GM10248 (cell line): ENCODE data around the gene FER.

Experiments used
- CTCF ChIA-PET: fragments of 300-600 bp; sonication (Branson Sonifier 250); formaldehyde crosslinking; extraction: SDS; loops from one replicate; lab custom pipeline; 2021; ENCODE audit warnings: antibody characterized with exemption; lab: Yijun Ruan, JAX
- POLR2A ChIA-PET: fragments of 350-650 bp; sonication (Branson Sonifier 250); formaldehyde crosslinking; extraction: SDS; loops from one replicate; lab custom pipeline; 2020; ENCODE audit warnings: antibody characterized with exemption; lab: Yijun Ruan, JAX
- DNase-seq: peaks from one replicate; pipeline ENCODE4 v3.0.0; 2012; ENCODE audit errors: extremely low spot score
- CTCF ChIP-seq: IDR thresholded peaks from 2 replicates; pipeline ENCODE4 v1.5.1; 2012; ENCODE audit warnings: mild to moderate bottlenecking, low read depth; ENCODE audit errors: extremely low read depth, missing control alignments, control extremely low read depth

The FER gene

GRCh38 chr5:109246395-109246794 is 498.7 kb downstream of the FER start:
- ChIA-PET POLR2A (no interaction called here), CTCF (no interaction called here)
- no peak for DNase-seq
- no peak for TF ChIP-seq CTCF
